Measurements from ENCODE around the gene GCSAML.

DNA sequence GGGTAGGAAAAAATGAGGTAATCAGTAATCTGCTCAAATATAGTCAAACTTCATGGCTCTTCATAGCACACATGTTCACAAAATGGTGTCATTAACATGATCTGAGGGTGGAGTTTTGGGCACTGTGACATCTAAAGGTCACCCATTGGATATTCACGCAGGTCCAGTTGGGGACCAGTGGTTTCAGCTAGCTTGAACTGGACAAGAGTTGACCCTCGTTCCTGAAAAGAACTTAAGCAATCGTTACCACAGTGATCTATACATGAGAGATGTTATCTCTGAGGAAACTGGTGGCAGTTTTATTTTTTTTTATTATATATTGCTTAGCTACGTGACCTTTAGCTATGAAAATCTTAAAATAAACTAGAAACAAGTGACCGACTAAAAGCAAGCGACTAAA is 9.7 kb upstream of the GCSAML start:
- TF ChIP-seq, protein P1, sequence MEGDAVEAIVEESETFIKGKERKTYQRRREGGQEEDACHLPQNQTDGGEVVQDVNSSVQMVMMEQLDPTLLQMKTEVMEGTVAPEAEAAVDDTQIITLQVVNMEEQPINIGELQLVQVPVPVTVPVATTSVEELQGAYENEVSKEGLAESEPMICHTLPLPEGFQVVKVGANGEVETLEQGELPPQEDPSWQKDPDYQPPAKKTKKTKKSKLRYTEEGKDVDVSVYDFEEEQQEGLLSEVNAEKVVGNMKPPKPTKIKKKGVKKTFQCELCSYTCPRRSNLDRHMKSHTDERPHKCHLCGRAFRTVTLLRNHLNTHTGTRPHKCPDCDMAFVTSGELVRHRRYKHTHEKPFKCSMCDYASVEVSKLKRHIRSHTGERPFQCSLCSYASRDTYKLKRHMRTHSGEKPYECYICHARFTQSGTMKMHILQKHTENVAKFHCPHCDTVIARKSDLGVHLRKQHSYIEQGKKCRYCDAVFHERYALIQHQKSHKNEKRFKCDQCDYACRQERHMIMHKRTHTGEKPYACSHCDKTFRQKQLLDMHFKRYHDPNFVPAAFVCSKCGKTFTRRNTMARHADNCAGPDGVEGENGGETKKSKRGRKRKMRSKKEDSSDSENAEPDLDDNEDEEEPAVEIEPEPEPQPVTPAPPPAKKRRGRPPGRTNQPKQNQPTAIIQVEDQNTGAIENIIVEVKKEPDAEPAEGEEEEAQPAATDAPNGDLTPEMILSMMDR (IDR thresholded peaks at IDR 0.05), result no peak
- TF ChIP-seq POLR2A (IDR thresholded peaks at IDR 0.05), result no peak
